GM23338 (cell line): ENCODE data around the gene SMAD3. TPM values are rescaled to one million over a fixed set of nuclear protein-coding genes. Genes with fewer than 3 reads are reported as not detected.

Experiments used
- ATAC-seq: fragments of 200-7000 bp; cut with Tn5 transposase; 3 replicates; pipeline ENCODE4 v1.9.1; 2020
- DNase-seq: peaks from one replicate; pipeline ENCODE4 v3.0.0-alpha.2; 2015; ENCODE audit warnings: low spot score
- H2AFZ ChIP-seq: fragments of 200-600 bp; sonication (generic); 2 replicates; pipeline ENCODE4 v1.8.0; 2016; ENCODE audit warnings: antibody characterized with exemption, mild to moderate bottlenecking, moderate library complexity
- H3F3A ChIP-seq: fragments of 200-600 bp; sonication (generic); replicated peaks from 2 replicates; pipeline ENCODE4 v1.8.0; 2017; ENCODE audit warnings: antibody characterized with exemption, mixed run types, low read depth
- H3K27ac ChIP-seq: fragments of 200-600 bp; sonication (generic); 2 replicates; pipeline ENCODE4 v1.6.1; 2016; ENCODE audit warnings: low read depth
- H3K27me3 ChIP-seq: fragments of 200-600 bp; sonication (generic); 2 replicates; pipeline ENCODE4 v1.8.0; 2016; ENCODE audit warnings: mild to moderate bottlenecking, mixed run types, moderate library complexity; ENCODE audit not compliant: insufficient read depth
- H3K36me3 ChIP-seq: fragments of 200-600 bp; sonication (generic); 2 replicates; pipeline ENCODE4 v1.8.0; 2016; ENCODE audit warnings: mild to moderate bottlenecking; ENCODE audit not compliant: insufficient read depth
- H3K4me1 ChIP-seq: fragments of 200-600 bp; sonication (generic); 2 replicates; pipeline ENCODE4 v1.8.0; 2016; ENCODE audit warnings: mild to moderate bottlenecking, moderate library complexity; ENCODE audit not compliant: insufficient read depth
- H3K4me2 ChIP-seq: fragments of 200-600 bp; sonication (generic); 2 replicates; pipeline ENCODE4 v1.7.1; 2017; ENCODE audit warnings: mixed run types
- H3K4me3 ChIP-seq: fragments of 200-600 bp; sonication (generic); 2 replicates; pipeline ENCODE4 v1.6.1; 2016; ENCODE audit warnings: mixed run types
- H3K79me2 ChIP-seq: fragments of 200-600 bp; sonication (generic); replicated peaks from 2 replicates; pipeline ENCODE4 v1.8.0; 2017; ENCODE audit warnings: mild to moderate bottlenecking; ENCODE audit not compliant: insufficient read depth
- H3K9me2 ChIP-seq: fragments of 200-600 bp; sonication (generic); 2 replicates; pipeline ENCODE4 v1.8.0; 2017; ENCODE audit not compliant: insufficient read depth
- H4K20me1 ChIP-seq: fragments of 200-600 bp; sonication (generic); replicated peaks from 2 replicates; pipeline ENCODE4 v1.8.0; 2017; ENCODE audit warnings: mild to moderate bottlenecking; ENCODE audit not compliant: insufficient read depth
- H3K27ac Mint-ChIP-seq: 2 replicates; pipeline ENCODE4 v1.8.0; 2020; ENCODE audit warnings: inconsistent platforms, mild to moderate bottlenecking, moderate library complexity, mixed read lengths
- H3K27me3 Mint-ChIP-seq: 3 replicates; pipeline ENCODE4 v1.8.0; 2022; ENCODE audit warnings: low read depth, mild to moderate bottlenecking, moderate library complexity, mixed read lengths, inconsistent platforms; ENCODE audit not compliant: insufficient read depth, poor library complexity
- H3K36me3 Mint-ChIP-seq: 3 replicates; pipeline ENCODE4 v1.8.0; 2021; ENCODE audit warnings: low read depth, mild to moderate bottlenecking, inconsistent platforms, moderate library complexity, mixed read lengths
- H3K4me1 Mint-ChIP-seq: 3 replicates; pipeline ENCODE4 v1.8.0; 2020; ENCODE audit warnings: mild to moderate bottlenecking, inconsistent platforms, mixed read lengths
- H3K4me3 Mint-ChIP-seq: 3 replicates; pipeline ENCODE4 v1.8.0; 2021; ENCODE audit warnings: moderate library complexity, mild to moderate bottlenecking, inconsistent platforms, mixed read lengths
- H3K9me3 Mint-ChIP-seq: 3 replicates; pipeline ENCODE4 v1.8.0; 2020; ENCODE audit warnings: moderate library complexity, mild to moderate bottlenecking, inconsistent platforms, mixed read lengths
- CREB1 ChIP-seq: fragments of 250-450 bp; sonication (Bioruptor Pico); IDR thresholded peaks from 2 replicates; pipeline ENCODE4 v1.5.0; 2020; ENCODE audit warnings: low read depth, mild to moderate bottlenecking, moderate library complexity
- EZH2 ChIP-seq: fragments of 200-600 bp; sonication (generic); IDR thresholded peaks from one replicate; pipeline ENCODE4 v1.8.0; 2017; ENCODE audit warnings: antibody characterized with exemption, mild to moderate bottlenecking, low read depth; ENCODE audit not compliant: unreplicated experiment
- EZH2phosphoT487 ChIP-seq: fragments of 200-600 bp; sonication (generic); IDR thresholded peaks from one replicate; pipeline ENCODE4 v1.8.1; 2018; ENCODE audit warnings: antibody characterized with exemption; ENCODE audit not compliant: unreplicated experiment
- JUNB ChIP-seq: IDR thresholded peaks from one replicate; pipeline ENCODE4 v1.6.1; 2016; ENCODE audit warnings: antibody characterized with exemption; ENCODE audit not compliant: unreplicated experiment
- NANOG ChIP-seq: IDR thresholded peaks from 2 replicates; pipeline ENCODE4 v1.6.1; 2016; ENCODE audit warnings: antibody characterized with exemption, borderline replicate concordance
- POLR2AphosphoS5 ChIP-seq: IDR thresholded peaks from 2 replicates; pipeline ENCODE4 v1.6.1; 2016; ENCODE audit warnings: antibody characterized with exemption, low read depth
- STAT1 ChIP-seq: IDR thresholded peaks from one replicate; pipeline ENCODE4 v1.6.1; 2016; ENCODE audit warnings: antibody characterized with exemption; ENCODE audit not compliant: unreplicated experiment
- ZNF114 ChIP-seq: fragments of 250-450 bp; sonication (Bioruptor Pico); IDR thresholded peaks from 2 replicates; pipeline ENCODE4 v1.5.0; 2020; ENCODE audit warnings: mild to moderate bottlenecking, moderate library complexity
- ZNF331 ChIP-seq: fragments of 250-450 bp; sonication (Bioruptor Pico); IDR thresholded peaks from 2 replicates; pipeline ENCODE4 v1.5.0; 2020; ENCODE audit warnings: low read depth, mild to moderate bottlenecking, moderate library complexity
- polyA plus RNA-seq: library from polyadenylated mRNA; unstranded; fragments of >200 nt; fragmentation: Nextera tagmentation; extraction: Ambion mirVana; gene quantifications from 2 replicates; pipeline ENCODE4 v1.2.1, GENCODE V29; 2016
- total RNA-seq: library from RNA; depleted of rRNA; stranded (reverse); fragments of >200 nt; shearing (Covaris generic); gene quantifications from 2 replicates; pipeline ENCODE4 v1.2.3, GENCODE V29; 2014
- TF ChIP-seq, protein P1 (sequence below): fragments of 250-450 bp; sonication (Bioruptor Pico); IDR thresholded peaks from 2 replicates; pipeline ENCODE4 v1.5.0; 2020; ENCODE audit warnings: mild to moderate bottlenecking, moderate library complexity
- TF ChIP-seq, protein P2 (sequence below), 2 experiments: fragments of 200-600 bp in 1 of 2; sonication (generic) in 1 of 2; conservative IDR thresholded peaks; 2 replicates each; pipeline versions ENCODE4 v1.5.1 to v1.6.1; 2016 to 2017; ENCODE audit warnings: antibody characterized with exemption in 2 of 2, low read depth in 2 of 2, mild to moderate bottlenecking in 2 of 2, moderate library complexity in 1 of 2
- TF ChIP-seq, protein P3 (sequence below): IDR thresholded peaks from 2 replicates; pipeline ENCODE4 v1.6.1; 2016; ENCODE audit warnings: antibody characterized with exemption
- TF ChIP-seq, protein P4 (sequence below): IDR thresholded peaks from one replicate; pipeline ENCODE4 v1.6.1; 2018; ENCODE audit warnings: antibody characterized with exemption; ENCODE audit not compliant: unreplicated experiment

SMAD3 gene
- total and polyA plus RNA-seq, 2 experiments from 2014 or later, result 4.9 to 11.6 TPM

DNA sequence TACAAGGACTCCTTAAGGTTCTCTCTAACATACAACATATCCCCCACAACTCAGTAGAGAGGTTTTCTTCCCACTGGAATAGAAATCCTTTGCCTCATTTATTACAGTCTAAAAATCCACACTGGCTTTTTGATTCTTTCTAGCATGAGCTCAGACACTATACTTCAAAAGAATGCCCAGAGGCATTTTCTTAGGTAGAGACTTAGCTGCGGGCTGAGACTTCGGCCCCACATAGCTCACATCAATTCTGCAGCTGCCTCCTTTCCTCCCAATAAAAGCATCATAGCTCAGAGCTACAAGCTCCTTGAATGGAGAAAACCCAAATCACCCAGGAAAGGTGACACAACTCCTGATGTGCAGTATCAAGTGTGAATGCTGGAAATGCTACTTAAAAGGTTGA lies 136.7 kb downstream of the SMAD3 start:
- H3K27ac Mint-ChIP-seq, result no peak overlapping the region
- DNase-seq (no peak), ATAC-seq (no peak)
- H3K27ac ChIP-seq, result no peak overlapping the region
- H3K9me2 ChIP-seq, result no peaks in the 10 kb centered on the region
- H3K27me3 ChIP-seq, result no peaks in the 10 kb centered on the region
- peaks cover 3% of the 10 kb centered on the region for H3K27me3 Mint-ChIP-seq
- H3K9me3 Mint-ChIP-seq, result no peaks in the 10 kb centered on the region
- no peak overlapping the region for H3K4me3 Mint-ChIP-seq
- H3K4me1 ChIP-seq, result peaks cover 16% of the 10 kb centered on the region; the same call in 1 of the 2 replicates
- peaks cover 12% of the 10 kb centered on the region; the same call in 2 of the 3 replicates for H3K36me3 Mint-ChIP-seq
- no peak overlapping the region for H2AFZ ChIP-seq
- H3K4me3 ChIP-seq, result no peak overlapping the region
- H3F3A ChIP-seq, result no peaks in the 10 kb centered on the region
- H4K20me1 ChIP-seq, result no peaks in the 10 kb centered on the region
- H3K79me2 ChIP-seq, result no peaks in the 10 kb centered on the region
- H3K4me2 ChIP-seq, result no peak overlapping the region
- 0 out of 2 replicates have a peak, but pooled peaks cover 3% of the 10 kb centered on the region for H3K36me3 ChIP-seq
- no peak for TF ChIP-seq NANOG
- TF ChIP-seq, protein P1, sequence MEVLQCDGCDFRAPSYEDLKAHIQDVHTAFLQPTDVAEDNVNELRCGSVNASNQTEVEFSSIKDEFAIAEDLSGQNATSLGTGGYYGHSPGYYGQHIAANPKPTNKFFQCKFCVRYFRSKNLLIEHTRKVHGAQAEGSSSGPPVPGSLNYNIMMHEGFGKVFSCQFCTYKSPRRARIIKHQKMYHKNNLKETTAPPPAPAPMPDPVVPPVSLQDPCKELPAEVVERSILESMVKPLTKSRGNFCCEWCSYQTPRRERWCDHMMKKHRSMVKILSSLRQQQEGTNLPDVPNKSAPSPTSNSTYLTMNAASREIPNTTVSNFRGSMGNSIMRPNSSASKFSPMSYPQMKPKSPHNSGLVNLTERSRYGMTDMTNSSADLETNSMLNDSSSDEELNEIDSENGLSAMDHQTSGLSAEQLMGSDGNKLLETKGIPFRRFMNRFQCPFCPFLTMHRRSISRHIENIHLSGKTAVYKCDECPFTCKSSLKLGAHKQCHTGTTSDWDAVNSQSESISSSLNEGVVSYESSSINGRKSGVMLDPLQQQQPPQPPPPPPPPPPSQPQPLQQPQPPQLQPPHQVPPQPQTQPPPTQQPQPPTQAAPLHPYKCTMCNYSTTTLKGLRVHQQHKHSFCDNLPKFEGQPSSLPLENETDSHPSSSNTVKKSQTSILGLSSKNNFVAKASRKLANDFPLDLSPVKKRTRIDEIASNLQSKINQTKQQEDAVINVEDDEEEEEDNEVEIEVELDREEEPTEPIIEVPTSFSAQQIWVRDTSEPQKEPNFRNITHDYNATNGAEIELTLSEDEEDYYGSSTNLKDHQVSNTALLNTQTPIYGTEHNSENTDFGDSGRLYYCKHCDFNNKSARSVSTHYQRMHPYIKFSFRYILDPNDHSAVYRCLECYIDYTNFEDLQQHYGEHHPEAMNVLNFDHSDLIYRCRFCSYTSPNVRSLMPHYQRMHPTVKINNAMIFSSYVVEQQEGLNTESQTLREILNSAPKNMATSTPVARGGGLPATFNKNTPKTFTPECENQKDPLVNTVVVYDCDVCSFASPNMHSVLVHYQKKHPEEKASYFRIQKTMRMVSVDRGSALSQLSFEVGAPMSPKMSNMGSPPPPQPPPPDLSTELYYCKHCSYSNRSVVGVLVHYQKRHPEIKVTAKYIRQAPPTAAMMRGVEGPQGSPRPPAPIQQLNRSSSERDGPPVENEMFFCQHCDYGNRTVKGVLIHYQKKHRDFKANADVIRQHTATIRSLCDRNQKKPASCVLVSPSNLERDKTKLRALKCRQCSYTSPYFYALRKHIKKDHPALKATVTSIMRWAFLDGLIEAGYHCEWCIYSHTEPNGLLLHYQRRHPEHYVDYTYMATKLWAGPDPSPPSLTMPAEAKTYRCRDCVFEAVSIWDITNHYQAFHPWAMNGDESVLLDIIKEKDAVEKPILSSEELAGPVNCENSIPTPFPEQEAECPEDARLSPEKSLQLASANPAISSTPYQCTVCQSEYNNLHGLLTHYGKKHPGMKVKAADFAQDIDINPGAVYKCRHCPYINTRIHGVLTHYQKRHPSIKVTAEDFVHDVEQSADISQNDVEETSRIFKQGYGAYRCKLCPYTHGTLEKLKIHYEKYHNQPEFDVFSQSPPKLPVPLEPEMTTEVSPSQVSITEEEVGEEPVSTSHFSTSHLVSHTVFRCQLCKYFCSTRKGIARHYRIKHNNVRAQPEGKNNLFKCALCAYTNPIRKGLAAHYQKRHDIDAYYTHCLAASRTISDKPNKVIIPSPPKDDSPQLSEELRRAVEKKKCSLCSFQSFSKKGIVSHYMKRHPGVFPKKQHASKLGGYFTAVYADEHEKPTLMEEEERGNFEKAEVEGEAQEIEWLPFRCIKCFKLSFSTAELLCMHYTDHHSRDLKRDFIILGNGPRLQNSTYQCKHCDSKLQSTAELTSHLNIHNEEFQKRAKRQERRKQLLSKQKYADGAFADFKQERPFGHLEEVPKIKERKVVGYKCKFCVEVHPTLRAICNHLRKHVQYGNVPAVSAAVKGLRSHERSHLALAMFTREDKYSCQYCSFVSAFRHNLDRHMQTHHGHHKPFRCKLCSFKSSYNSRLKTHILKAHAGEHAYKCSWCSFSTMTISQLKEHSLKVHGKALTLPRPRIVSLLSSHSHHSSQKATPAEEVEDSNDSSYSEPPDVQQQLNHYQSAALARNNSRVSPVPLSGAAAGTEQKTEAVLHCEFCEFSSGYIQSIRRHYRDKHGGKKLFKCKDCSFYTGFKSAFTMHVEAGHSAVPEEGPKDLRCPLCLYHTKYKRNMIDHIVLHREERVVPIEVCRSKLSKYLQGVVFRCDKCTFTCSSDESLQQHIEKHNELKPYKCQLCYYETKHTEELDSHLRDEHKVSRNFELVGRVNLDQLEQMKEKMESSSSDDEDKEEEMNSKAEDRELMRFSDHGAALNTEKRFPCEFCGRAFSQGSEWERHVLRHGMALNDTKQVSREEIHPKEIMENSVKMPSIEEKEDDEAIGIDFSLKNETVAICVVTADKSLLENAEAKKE (CRISPR knock-in tag), result no peak
- TF ChIP-seq STAT1, result no peak
- TF ChIP-seq JUNB, result no peak
- TF ChIP-seq, protein P2, sequence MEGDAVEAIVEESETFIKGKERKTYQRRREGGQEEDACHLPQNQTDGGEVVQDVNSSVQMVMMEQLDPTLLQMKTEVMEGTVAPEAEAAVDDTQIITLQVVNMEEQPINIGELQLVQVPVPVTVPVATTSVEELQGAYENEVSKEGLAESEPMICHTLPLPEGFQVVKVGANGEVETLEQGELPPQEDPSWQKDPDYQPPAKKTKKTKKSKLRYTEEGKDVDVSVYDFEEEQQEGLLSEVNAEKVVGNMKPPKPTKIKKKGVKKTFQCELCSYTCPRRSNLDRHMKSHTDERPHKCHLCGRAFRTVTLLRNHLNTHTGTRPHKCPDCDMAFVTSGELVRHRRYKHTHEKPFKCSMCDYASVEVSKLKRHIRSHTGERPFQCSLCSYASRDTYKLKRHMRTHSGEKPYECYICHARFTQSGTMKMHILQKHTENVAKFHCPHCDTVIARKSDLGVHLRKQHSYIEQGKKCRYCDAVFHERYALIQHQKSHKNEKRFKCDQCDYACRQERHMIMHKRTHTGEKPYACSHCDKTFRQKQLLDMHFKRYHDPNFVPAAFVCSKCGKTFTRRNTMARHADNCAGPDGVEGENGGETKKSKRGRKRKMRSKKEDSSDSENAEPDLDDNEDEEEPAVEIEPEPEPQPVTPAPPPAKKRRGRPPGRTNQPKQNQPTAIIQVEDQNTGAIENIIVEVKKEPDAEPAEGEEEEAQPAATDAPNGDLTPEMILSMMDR (conservative IDR thresholded peaks at IDR 0.05; ENCODE audit: low read depth in 2 of 2), result no peak
- TF ChIP-seq, protein P3, sequence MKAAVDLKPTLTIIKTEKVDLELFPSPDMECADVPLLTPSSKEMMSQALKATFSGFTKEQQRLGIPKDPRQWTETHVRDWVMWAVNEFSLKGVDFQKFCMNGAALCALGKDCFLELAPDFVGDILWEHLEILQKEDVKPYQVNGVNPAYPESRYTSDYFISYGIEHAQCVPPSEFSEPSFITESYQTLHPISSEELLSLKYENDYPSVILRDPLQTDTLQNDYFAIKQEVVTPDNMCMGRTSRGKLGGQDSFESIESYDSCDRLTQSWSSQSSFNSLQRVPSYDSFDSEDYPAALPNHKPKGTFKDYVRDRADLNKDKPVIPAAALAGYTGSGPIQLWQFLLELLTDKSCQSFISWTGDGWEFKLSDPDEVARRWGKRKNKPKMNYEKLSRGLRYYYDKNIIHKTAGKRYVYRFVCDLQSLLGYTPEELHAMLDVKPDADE, result no peak
- no peak for TF ChIP-seq ZNF331
- TF ChIP-seq, protein P4, sequence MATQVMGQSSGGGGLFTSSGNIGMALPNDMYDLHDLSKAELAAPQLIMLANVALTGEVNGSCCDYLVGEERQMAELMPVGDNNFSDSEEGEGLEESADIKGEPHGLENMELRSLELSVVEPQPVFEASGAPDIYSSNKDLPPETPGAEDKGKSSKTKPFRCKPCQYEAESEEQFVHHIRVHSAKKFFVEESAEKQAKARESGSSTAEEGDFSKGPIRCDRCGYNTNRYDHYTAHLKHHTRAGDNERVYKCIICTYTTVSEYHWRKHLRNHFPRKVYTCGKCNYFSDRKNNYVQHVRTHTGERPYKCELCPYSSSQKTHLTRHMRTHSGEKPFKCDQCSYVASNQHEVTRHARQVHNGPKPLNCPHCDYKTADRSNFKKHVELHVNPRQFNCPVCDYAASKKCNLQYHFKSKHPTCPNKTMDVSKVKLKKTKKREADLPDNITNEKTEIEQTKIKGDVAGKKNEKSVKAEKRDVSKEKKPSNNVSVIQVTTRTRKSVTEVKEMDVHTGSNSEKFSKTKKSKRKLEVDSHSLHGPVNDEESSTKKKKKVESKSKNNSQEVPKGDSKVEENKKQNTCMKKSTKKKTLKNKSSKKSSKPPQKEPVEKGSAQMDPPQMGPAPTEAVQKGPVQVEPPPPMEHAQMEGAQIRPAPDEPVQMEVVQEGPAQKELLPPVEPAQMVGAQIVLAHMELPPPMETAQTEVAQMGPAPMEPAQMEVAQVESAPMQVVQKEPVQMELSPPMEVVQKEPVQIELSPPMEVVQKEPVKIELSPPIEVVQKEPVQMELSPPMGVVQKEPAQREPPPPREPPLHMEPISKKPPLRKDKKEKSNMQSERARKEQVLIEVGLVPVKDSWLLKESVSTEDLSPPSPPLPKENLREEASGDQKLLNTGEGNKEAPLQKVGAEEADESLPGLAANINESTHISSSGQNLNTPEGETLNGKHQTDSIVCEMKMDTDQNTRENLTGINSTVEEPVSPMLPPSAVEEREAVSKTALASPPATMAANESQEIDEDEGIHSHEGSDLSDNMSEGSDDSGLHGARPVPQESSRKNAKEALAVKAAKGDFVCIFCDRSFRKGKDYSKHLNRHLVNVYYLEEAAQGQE, result no peak
- TF ChIP-seq EZH2, result no peak
- no peak for TF ChIP-seq ZNF114 (CRISPR knock-in tag)
- no peak for TF ChIP-seq CREB1 (CRISPR knock-in tag)
- TF ChIP-seq EZH2phosphoT487, result no peak
- no peak for TF ChIP-seq POLR2AphosphoS5
- peaks cover 15% of the 10 kb centered on the region; the same call in 2 of the 3 replicates for H3K4me1 Mint-ChIP-seq
